OCI-LY7 (cell line): ENCODE data around the gene UNG. TPM values are rescaled to one million over a fixed set of nuclear protein-coding genes. Genes with fewer than 3 reads are reported as not detected.

Source experiments
- BruUV-seq: library from RNA; stranded (reverse); fragments of 400-500 nt; replicated peaks from 2 replicates; lab custom pipeline; 2021; lab: Mats Ljungman, UMichigan
- CTCF ChIA-PET: fragments of 300-600 bp; sonication (Branson Sonifier 250); formaldehyde crosslinking; loops from one replicate; lab custom pipeline; 2022; ENCODE audit warnings: antibody characterized with exemption; ENCODE audit not compliant: unreplicated experiment; lab: Charles Lee
- POLR2A ChIA-PET: fragments of 300-600 bp; sonication (Branson Sonifier 250); formaldehyde crosslinking; loops from one replicate; lab custom pipeline; 2022; ENCODE audit warnings: antibody characterized with exemption; lab: Charles Lee
- DNase-seq: peaks from one replicate; pipeline ENCODE4 v3.0.0-alpha.2; 2015; ENCODE audit warnings: low spot score
- H2AFZ ChIP-seq: fragments of 200-600 bp; sonication (generic), shearing (Covaris generic); 2 replicates; pipeline ENCODE4 v1.6.1; 2014; ENCODE audit warnings: mild to moderate bottlenecking, antibody characterized with exemption, low read length, moderate library complexity
- H3K27ac ChIP-seq: fragments of 200-600 bp; sonication (generic); 2 replicates; pipeline ENCODE4 v1.5.1; 2014; ENCODE audit warnings: mixed run types, low read depth, mild to moderate bottlenecking, moderate library complexity, low read length, inconsistent platforms; ENCODE audit not compliant: poor library complexity, severe bottlenecking
- H3K36me3 ChIP-seq: fragments of 200-600 bp; sonication (generic); 2 replicates; pipeline ENCODE4 v1.6.1; 2014; ENCODE audit warnings: mild to moderate bottlenecking, antibody characterized with exemption, low read length, moderate library complexity, mixed read lengths; ENCODE audit not compliant: insufficient read depth
- H3K4me1 ChIP-seq: fragments of 200-600 bp; sonication (generic); 2 replicates; pipeline ENCODE4 v1.5.1; 2014; ENCODE audit warnings: mild to moderate bottlenecking, low read length; ENCODE audit not compliant: insufficient read depth, poor library complexity, severe bottlenecking
- H3K4me2 ChIP-seq: fragments of 200-600 bp; sonication (generic); 2 replicates; pipeline ENCODE4 v1.6.1; 2014; ENCODE audit warnings: mild to moderate bottlenecking, low read length
- H3K4me3 ChIP-seq: fragments of 200-600 bp; sonication (generic); 2 replicates; pipeline ENCODE4 v1.5.1; 2014; ENCODE audit warnings: mild to moderate bottlenecking, low read depth, low read length; ENCODE audit not compliant: poor library complexity, severe bottlenecking
- H3K79me2 ChIP-seq: fragments of 200-600 bp; sonication (generic); 2 replicates; pipeline ENCODE4 v1.6.1; 2016; ENCODE audit warnings: low read depth, mild to moderate bottlenecking, low read length, moderate library complexity, mixed read lengths; ENCODE audit not compliant: insufficient read depth
- H3K9me2 ChIP-seq: fragments of 200-600 bp; sonication (generic); 2 replicates; pipeline ENCODE4 v1.6.1; 2016; ENCODE audit warnings: mild to moderate bottlenecking, low read length, mixed read lengths; ENCODE audit not compliant: insufficient read depth
- H3K9me3 ChIP-seq: fragments of 200-600 bp; sonication (generic); 2 replicates; pipeline ENCODE4 v1.6.1; 2014; ENCODE audit warnings: mild to moderate bottlenecking, mixed run types, low read length, mixed read lengths
- H4K20me1 ChIP-seq: fragments of 200-600 bp; sonication (generic); 2 replicates; pipeline ENCODE4 v1.6.1; 2014; ENCODE audit warnings: mild to moderate bottlenecking, antibody characterized with exemption, low read length, moderate library complexity, mixed read lengths; ENCODE audit not compliant: insufficient read depth
- EZH2phosphoT487 ChIP-seq: fragments of 200-600 bp; sonication (generic); IDR thresholded peaks from 2 replicates; pipeline ENCODE4 v1.6.1; 2018; ENCODE audit warnings: low read depth, borderline replicate concordance, mild to moderate bottlenecking, mixed run types, antibody characterized with exemption, low read length, moderate library complexity, mixed read lengths
- intact Hi-C: fragments of 100-400 bp; cut with micrococcal nuclease; formaldehyde crosslinking; loops from one replicate; pipeline ENCODE4 v1.10.0; 2022; ENCODE audit not compliant: unreplicated experiment
- total RNA-seq, 2 experiments: library from RNA; depleted of rRNA in 1 of 2; stranded (reverse); fragments of >200 nt in 1 of 2; shearing (Covaris generic) in 1 of 2; gene quantifications; 2 replicates each; pipeline ENCODE4 v1.2.3, GENCODE V29; 2014 to 2022
- TF ChIP-seq, protein P1 (sequence below): fragments of 200-600 bp; sonication (generic); conservative IDR thresholded peaks from 2 replicates; pipeline ENCODE4 v1.5.1; 2014; ENCODE audit warnings: mild to moderate bottlenecking, antibody characterized with exemption, low read length, moderate library complexity, mixed read lengths

The UNG gene
- total RNA-seq, 2 experiments from 2014 or later: 60.6 to 84.1 TPM

DNA sequence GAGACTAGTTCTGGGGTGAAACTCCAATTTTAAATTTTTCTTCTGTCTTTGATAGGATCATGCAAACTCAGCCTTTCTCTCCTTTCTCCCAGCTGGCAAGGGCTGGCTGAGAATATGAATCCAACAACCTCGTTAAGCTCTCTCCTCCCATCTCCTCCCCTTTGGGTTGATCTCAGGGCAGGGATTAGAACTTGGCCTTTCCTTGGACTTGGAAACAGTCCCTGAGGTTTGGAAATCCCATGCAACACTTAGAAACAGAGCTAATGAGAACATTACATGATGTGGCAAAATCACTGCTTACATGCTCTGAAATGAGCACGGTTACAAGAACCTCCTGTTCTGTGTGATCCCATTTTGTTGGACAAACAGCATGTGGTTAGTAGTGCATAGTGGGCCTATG lies 50.6 kb downstream of the UNG start:
- BruUV-seq: no TSS peak
- Histone ChIP-seq H3K9me2 (no peaks in the 10 kb centered on the region), H2AFZ (no peak overlapping the region), H3K9me3 (no peaks in the 10 kb centered on the region), H3K27ac (no peak overlapping the region), H3K4me2 (no peak overlapping the region), H3K4me1 (peaks cover 12% of the 10 kb centered on the region), H3K79me2 (no peaks in the 10 kb centered on the region), H3K36me3 (no peaks in the 10 kb centered on the region), H3K4me3 (no peak overlapping the region), H4K20me1 (no peaks in the 10 kb centered on the region)
- TF ChIP-seq, protein P1, sequence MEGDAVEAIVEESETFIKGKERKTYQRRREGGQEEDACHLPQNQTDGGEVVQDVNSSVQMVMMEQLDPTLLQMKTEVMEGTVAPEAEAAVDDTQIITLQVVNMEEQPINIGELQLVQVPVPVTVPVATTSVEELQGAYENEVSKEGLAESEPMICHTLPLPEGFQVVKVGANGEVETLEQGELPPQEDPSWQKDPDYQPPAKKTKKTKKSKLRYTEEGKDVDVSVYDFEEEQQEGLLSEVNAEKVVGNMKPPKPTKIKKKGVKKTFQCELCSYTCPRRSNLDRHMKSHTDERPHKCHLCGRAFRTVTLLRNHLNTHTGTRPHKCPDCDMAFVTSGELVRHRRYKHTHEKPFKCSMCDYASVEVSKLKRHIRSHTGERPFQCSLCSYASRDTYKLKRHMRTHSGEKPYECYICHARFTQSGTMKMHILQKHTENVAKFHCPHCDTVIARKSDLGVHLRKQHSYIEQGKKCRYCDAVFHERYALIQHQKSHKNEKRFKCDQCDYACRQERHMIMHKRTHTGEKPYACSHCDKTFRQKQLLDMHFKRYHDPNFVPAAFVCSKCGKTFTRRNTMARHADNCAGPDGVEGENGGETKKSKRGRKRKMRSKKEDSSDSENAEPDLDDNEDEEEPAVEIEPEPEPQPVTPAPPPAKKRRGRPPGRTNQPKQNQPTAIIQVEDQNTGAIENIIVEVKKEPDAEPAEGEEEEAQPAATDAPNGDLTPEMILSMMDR: no peak
- no peak for TF ChIP-seq EZH2phosphoT487
- intact Hi-C loops: no loop called here
- ChIA-PET CTCF (interaction anchor here (0.6 kb wide), 1 partner anchor 240 kb away, joined by 3 read pairs; no protein-coding TSS in a partner anchor), POLR2A (interaction anchor here (0.9 to 1.1 kb wide), 2 partner anchors 11 to 20 kb away, joined by 3 read pairs; no protein-coding TSS in a partner anchor)
- no peak for DNase-seq

DNA sequence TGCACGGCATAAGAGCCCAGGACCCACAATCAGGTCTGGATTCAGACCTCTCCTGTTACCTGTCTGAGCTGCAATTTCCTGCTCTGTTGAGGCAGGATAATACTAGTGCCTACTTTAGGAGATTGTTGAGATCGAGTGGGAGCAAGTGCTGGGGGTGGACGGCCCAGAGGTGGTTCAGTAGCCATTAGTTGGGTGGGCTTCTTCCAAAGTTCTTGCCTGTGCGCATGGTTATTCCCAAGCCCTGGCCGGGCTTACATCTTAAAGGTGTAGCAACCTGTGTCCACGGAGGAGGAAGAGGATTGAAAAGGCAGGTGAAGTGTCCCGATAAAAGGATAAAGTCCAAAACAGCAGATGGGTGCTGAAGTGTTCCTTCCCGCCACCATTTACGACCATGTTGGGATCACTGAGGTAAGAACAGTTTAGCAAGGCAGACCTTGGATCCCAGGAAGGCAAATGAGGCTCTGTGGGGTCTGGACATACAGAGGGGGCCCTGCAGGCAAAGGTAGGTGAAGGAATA lies 52.8 kb downstream of the UNG start:
- BruUV-seq: no TSS peak
- Histone ChIP-seq H4K20me1 (no peaks in the 10 kb centered on the region), H3K4me3 (no peak overlapping the region), H3K79me2 (no peaks in the 10 kb centered on the region), H3K36me3 (no peaks in the 10 kb centered on the region), H2AFZ (no peak overlapping the region), H3K27ac (no peak overlapping the region), H3K9me3 (no peaks in the 10 kb centered on the region), H3K9me2 (no peaks in the 10 kb centered on the region), H3K4me1 (peaks cover 16% of the 10 kb centered on the region), H3K4me2 (no peak overlapping the region)
- ChIA-PET CTCF (no interaction called here), POLR2A (no interaction called here)
- TF ChIP-seq, protein P1: no peak
- TF ChIP-seq EZH2phosphoT487: no peak
- intact Hi-C loops: no loop called here
- no peak for DNase-seq

DNA sequence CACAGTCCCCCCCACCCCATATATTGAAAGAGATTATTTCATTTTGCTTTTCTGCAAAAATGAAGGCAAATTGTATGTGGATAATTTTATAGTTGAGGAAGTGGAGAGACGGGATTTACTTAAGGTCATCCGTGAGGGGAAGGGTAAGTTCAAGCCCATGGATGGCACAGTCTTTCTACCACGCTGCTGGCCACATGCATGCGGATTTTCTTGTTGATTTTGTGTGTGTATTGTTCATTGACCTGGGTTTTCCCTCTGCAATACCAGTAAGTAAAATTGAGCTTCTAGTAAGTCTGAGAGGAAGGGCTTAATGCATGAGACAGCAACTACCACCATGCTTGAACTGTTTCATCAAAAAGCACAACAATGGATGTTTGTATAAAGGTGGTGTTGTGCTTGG lies 54.1 kb downstream of the UNG start:
- no peak overlapping the region for H3K4me3 ChIP-seq
- CTCF ChIA-PET: interaction anchor here (1.0 kb wide), 1 partner anchor 40 kb away, joined by 3 read pairs; no protein-coding TSS in a partner anchor
- H4K20me1 ChIP-seq: no peaks in the 10 kb centered on the region
- no peak overlapping the region for H3K4me2 ChIP-seq
- BruUV-seq: no TSS peak
- H2AFZ ChIP-seq: no peak overlapping the region
- H3K27ac ChIP-seq: no peak overlapping the region
- peaks cover 11% of the 10 kb centered on the region; the same call in 1 of the 2 replicates for H3K79me2 ChIP-seq
- no peaks in the 10 kb centered on the region for H3K9me2 ChIP-seq
- no peaks in the 10 kb centered on the region for H3K36me3 ChIP-seq
- H3K9me3 ChIP-seq: no peaks in the 10 kb centered on the region
- DNase-seq: no peak
- intact Hi-C loops: no loop called here
- no peak for TF ChIP-seq EZH2phosphoT487
- TF ChIP-seq, protein P1: no peak
- POLR2A ChIA-PET: no interaction called here
- H3K4me1 ChIP-seq: peaks cover 20% of the 10 kb centered on the region
